ENCODE data around the gene KRTAP10-7. TPM values are rescaled to one million over a fixed set of nuclear protein-coding genes. Genes with fewer than 3 reads are reported as not detected.

The KRTAP10-7 gene
- total RNA-seq, 1 donor from 2014 or later, result not detected

DNA sequence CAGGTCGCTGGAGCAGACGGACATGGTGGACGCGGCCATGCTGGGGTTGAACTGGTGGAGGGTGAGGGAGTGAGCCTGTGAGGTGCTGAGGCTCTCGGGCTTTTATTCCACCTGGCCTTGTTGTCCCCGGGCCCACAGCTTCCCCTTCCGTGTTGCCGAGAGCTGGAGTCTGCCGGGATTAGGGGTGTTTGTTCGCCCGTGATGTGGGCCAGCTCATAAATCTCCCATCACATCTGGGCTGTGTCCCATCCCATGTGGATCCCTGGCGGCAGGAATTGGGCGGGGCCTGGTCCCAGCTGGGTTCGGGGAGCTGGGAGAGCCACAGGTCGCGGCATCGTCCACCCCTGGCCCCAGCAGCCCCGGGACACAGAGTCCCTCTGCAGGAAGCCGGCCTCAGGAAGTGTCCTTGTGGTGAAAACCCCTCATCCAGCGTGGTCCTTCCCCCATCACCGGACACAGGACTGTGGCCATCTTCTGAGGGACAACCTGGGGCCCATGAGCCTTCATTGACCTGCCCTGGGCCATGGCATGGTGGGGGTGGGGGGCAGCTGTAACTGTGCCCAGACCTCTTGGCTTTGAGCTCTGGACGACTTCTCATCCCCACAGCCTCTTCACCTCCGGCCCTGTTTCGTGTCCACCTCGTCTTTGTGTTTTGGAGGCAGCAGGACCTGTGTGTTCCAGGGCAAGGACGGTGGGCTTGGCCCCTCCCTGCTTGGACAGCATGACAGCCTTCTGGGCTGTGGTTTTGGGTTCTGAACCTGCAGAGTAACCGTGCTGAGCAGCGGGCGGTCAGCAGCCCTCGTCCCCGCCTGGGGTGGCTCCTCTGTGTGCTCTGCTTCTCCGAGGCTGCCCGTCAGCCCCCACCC lies 7.7 kb upstream of the KRTAP10-7 start, which contains the start of gene KRTAP10-6:
KRTAP10-6 (minus strand) TSS at position 60 of the 866 bp plus-strand sequence; CDS start at position 39, 21 bp downstream.
- no peak for DNase-seq (ENCODE audit: low read depth)
- TF ChIP-seq, protein P1, sequence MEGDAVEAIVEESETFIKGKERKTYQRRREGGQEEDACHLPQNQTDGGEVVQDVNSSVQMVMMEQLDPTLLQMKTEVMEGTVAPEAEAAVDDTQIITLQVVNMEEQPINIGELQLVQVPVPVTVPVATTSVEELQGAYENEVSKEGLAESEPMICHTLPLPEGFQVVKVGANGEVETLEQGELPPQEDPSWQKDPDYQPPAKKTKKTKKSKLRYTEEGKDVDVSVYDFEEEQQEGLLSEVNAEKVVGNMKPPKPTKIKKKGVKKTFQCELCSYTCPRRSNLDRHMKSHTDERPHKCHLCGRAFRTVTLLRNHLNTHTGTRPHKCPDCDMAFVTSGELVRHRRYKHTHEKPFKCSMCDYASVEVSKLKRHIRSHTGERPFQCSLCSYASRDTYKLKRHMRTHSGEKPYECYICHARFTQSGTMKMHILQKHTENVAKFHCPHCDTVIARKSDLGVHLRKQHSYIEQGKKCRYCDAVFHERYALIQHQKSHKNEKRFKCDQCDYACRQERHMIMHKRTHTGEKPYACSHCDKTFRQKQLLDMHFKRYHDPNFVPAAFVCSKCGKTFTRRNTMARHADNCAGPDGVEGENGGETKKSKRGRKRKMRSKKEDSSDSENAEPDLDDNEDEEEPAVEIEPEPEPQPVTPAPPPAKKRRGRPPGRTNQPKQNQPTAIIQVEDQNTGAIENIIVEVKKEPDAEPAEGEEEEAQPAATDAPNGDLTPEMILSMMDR (conservative IDR thresholded peaks at IDR 0.05; ENCODE audit: low read depth, low read length), result no peak
- no peak within 1 kb of the TSS for H3K4me3 ChIP-seq (ENCODE audit: low read depth, low read length)

DNA sequence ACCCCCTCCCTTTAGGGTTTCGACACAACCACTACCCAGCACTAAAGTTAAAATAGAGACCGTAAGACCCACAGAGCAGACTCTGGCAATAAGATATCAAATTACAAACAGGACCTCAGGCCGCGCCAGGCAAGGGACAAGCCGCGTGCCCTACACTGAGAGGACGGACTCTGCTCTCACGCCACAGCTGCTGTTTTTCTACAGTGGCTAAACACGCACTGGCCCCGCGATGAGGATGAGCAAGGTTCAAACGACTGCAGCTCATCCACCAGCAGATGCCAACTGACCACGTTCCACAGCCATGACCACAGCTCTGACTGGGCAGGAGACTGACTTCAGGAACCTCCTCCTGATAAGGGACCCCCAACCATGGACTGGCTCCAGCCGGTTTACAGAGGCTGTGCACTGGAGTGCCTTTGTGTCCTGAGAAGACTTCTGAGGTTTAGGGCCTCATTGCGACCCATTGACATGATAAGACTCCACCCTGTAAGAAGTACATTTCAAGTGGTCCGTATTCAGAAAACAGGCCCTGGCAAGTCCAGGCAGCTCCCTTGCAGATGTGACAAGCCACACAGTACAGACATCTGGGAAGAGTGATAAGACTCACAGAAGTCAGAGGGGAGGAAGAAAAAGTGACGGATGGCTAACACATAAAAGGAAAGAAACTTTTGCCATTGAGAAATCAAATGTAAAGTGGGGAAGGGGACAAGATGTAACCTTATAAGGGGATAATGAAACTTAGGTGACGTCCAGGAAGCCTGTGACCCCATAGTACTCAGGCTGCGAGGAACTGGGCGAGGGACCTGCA lies 6.6 kb upstream of the KRTAP10-7 start:
- no peak for DNase-seq (ENCODE audit: low read depth)
- no peak overlapping the region for H3K4me3 ChIP-seq (ENCODE audit: low read depth, low read length)
- TF ChIP-seq, protein P1 (conservative IDR thresholded peaks at IDR 0.05; ENCODE audit: low read depth, low read length), result no peak

DNA sequence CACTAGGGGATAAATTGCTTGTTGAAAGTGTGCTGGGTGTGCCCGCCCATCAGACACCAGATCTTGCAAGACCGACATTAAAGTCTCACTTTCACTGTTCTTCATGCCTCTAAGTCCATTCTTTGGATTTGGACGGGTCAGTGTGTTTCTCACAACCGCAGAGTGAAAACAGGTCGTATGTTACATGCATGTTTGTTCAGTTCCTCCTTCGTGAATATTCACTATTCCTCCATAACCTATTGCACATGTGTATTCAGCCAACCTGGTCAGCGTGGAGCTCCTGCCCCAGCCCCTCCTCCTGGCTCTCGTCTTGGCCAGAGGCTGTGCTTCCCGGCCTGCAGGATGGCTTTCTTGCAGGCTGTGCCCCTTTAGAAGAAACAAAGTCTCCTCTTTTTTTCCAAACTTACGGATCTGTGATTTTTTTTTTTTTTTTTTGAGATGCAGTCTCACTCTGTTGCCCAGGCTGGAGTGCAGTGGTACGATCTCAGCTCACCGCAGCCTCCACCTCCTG lies 5.9 kb upstream of the KRTAP10-7 start:
- no peak for DNase-seq (ENCODE audit: low read depth)
- TF ChIP-seq, protein P1 (conservative IDR thresholded peaks at IDR 0.05; ENCODE audit: low read depth, low read length), result no peak
- no peak overlapping the region for H3K4me3 ChIP-seq (ENCODE audit: low read depth, low read length)

DNA sequence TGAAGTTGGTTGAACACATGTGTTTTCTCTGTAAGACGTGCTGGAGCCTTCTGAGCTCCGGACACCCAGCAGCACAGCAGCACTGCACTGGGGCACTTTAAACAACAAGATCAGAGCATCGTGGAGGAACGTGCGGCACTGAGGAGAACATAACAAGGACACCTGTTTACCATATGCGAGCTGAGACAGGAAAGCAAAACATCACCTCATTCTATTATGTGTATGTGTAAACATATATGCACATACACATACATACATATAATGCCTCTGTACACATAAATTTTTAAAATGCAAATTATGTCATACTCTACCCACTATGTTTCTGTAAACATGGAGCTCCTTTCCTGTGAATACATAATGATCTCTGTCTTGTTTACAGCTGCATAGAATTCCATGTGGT lies 4.9 kb upstream of the KRTAP10-7 start:
- TF ChIP-seq, protein P1 (conservative IDR thresholded peaks at IDR 0.05; ENCODE audit: low read depth, low read length), result no peak
- no peak for DNase-seq (ENCODE audit: low read depth)
- H3K4me3 ChIP-seq (ENCODE audit: low read depth, low read length), result no peak overlapping the region

DNA sequence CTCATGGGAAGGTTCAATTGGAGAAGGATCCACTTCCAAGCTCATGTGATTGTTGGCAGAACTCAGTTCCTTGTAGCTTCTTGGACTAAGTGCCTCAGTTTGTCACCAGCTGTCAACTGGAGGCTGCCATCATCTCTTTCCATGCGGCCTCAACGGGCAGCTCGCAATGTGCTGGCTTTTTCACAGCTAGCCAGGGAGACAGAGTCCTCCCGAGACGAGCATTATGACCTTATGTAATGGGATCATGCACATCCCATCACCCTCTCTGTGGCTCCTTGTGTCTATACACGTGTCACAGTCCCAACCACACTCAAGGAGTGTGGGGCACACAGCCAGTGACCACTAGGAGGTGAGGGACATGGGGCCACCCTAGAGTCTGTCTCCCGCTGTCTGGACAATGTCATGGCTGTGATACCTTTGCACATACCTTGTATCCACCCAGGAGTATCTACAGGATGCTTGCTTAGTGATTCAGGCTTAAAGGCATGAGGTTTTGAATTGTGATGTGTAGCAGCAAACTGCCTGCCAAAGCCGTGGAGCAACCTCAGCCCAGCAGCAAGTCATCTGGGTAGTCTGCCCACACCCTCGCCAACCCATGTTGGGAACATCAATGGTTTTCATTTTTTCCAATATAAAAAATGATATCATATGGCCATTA lies 4.2 kb upstream of the KRTAP10-7 start:
- no peak overlapping the region for H3K4me3 ChIP-seq (ENCODE audit: low read depth, low read length)
- TF ChIP-seq, protein P1 (conservative IDR thresholded peaks at IDR 0.05; ENCODE audit: low read depth, low read length), result no peak
- no peak for DNase-seq (ENCODE audit: low read depth)

DNA sequence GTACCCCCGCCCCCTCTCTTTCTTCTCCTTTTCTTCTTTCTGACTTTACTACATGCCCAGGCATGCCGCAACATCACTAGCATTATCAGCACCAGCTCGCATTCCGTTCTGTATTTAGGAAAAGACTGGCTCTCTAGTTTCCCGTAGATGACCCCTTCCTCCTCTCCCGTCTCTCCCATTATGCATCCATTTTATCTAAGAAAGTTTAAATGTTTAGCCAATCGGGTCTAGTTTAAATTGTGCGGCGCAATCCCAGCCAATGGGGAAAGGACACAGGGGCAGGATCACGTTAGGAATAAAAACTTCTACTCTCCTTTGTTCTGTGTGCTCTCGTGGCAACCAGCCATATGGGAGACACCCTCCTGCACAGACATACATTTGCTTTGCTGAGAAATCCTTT lies 2.3 kb upstream of the KRTAP10-7 start:
- no peak for DNase-seq (ENCODE audit: low read depth)
- TF ChIP-seq, protein P1 (conservative IDR thresholded peaks at IDR 0.05; ENCODE audit: low read depth, low read length), result no peak
- H3K4me3 ChIP-seq (ENCODE audit: low read depth, low read length), result no peak overlapping the region
